H1 (cell line): ENCODE data around the gene STAG1.

Experiments used
- ATF3 ChIP-seq: IDR thresholded peaks from 2 replicates; pipeline ENCODE4 v1.6.1; 2011; ENCODE audit warnings: low read depth, mild to moderate bottlenecking, low read length; ENCODE audit not compliant: insufficient read depth
- CHD2 ChIP-seq: IDR thresholded peaks from 2 replicates; pipeline ENCODE4 v1.6.1; 2012; ENCODE audit warnings: low read length, improper control_type of control experiment
- EZH2 ChIP-seq: fragments of 200-600 bp; sonication (generic); IDR thresholded peaks from 2 replicates; pipeline ENCODE4 v1.7.1; 2012; ENCODE audit warnings: low read depth, mild to moderate bottlenecking, moderate library complexity, low read length, inconsistent platforms; ENCODE audit not compliant: severe bottlenecking
- PHF8 ChIP-seq: fragments of 200-600 bp; sonication (generic); conservative IDR thresholded peaks from 2 replicates; pipeline ENCODE4 v1.7.1; 2012; ENCODE audit warnings: low read depth, mild to moderate bottlenecking, inconsistent platforms, low read length, moderate library complexity
- POLR2A ChIP-seq, 2 experiments: IDR thresholded peaks; 1 replicate in 1 of 2; 2 replicates in 1 of 2; pipeline ENCODE4 v1.6.1; 2011; ENCODE audit warnings: low read depth in 2 of 2, low read length in 2 of 2, mild to moderate bottlenecking in 2 of 2; ENCODE audit errors: control extremely low read depth in 1 of 2
- TAF1 ChIP-seq: IDR thresholded peaks from 2 replicates; pipeline ENCODE4 v1.6.1; 2011; ENCODE audit warnings: mild to moderate bottlenecking, low read depth, low read length
- TBP ChIP-seq: IDR thresholded peaks from 2 replicates; pipeline ENCODE4 v1.6.1; 2011; ENCODE audit warnings: low read depth, low read length, improper control_type of control experiment
- ZNF274 ChIP-seq: IDR thresholded peaks from 2 replicates; pipeline ENCODE4 v1.7.0; 2012; ENCODE audit warnings: low read length, borderline replicate concordance; ENCODE audit errors: extremely low read depth
- TF ChIP-seq, protein P1 (sequence below), 3 experiments: IDR thresholded peaks; 1 replicate in 2 of 3; 2 replicates in 1 of 3; pipeline versions ENCODE4 v1.5.1 to v1.6.1; 2011; ENCODE audit warnings: low read length in 3 of 3, mild to moderate bottlenecking in 3 of 3, inconsistent platforms in 2 of 3, low read depth in 1 of 3, moderate library complexity in 1 of 3; ENCODE audit not compliant: insufficient read depth in 1 of 3; ENCODE audit errors: control extremely low read depth in 1 of 3

GRCh38 chr3:136503056-136503455 is 249.1 kb downstream of the STAG1 start:
- TF ChIP-seq CHD2 (no peak), TAF1 (no peak), TBP (no peak), ATF3 (no peak), ZNF274 (no peak), PHF8 (no peak), EZH2 (no peak), POLR2A (IDR thresholded peaks at IDR 0.05; ENCODE audit: control extremely low read depth in 1 of 2, low read depth in 2 of 2, low read length in 2 of 2) (no peak)
- TF ChIP-seq, protein P1, sequence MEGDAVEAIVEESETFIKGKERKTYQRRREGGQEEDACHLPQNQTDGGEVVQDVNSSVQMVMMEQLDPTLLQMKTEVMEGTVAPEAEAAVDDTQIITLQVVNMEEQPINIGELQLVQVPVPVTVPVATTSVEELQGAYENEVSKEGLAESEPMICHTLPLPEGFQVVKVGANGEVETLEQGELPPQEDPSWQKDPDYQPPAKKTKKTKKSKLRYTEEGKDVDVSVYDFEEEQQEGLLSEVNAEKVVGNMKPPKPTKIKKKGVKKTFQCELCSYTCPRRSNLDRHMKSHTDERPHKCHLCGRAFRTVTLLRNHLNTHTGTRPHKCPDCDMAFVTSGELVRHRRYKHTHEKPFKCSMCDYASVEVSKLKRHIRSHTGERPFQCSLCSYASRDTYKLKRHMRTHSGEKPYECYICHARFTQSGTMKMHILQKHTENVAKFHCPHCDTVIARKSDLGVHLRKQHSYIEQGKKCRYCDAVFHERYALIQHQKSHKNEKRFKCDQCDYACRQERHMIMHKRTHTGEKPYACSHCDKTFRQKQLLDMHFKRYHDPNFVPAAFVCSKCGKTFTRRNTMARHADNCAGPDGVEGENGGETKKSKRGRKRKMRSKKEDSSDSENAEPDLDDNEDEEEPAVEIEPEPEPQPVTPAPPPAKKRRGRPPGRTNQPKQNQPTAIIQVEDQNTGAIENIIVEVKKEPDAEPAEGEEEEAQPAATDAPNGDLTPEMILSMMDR (IDR thresholded peaks at IDR 0.05; ENCODE audit: control extremely low read depth in 1 of 3, insufficient read depth in 1 of 3, low read depth in 1 of 3, low read length in 3 of 3): no peak
